A549 (cell line): Measurements from ENCODE around the gene CA7. TPM values are rescaled to one million over a fixed set of nuclear protein-coding genes. Genes with fewer than 3 reads are reported as not detected.
A peak's percentile ranks its signal among the peaks of the same experiment; 100 is the strongest.

Experiments used
- ATAC-seq, 2 experiments: fragments of 200-7000 bp in 1 of 2; fragments of >200 bp in 1 of 2; cut with Nextera tagmentation in 1 of 2; cut with Tn5 transposase in 1 of 2; 3 replicates each; pipeline versions ENCODE4 v1.8.0 to v1.9.1; 2018 to 2020; ENCODE audit warnings: mild to moderate bottlenecking in 1 of 2, moderate library complexity in 1 of 2
- CTCF ChIA-PET: fragments of 300-600 bp; sonication (Branson Sonifier 250); formaldehyde crosslinking; extraction: SDS; loops from one replicate; lab custom pipeline; 2021; ENCODE audit warnings: antibody characterized with exemption, inconsistent platforms; lab: Yijun Ruan, JAX
- POLR2A ChIA-PET: fragments of 350-600 bp; formaldehyde crosslinking; extraction: SDS; loops from one replicate; lab custom pipeline; 2021; ENCODE audit warnings: antibody characterized with exemption, inconsistent platforms; lab: Yijun Ruan, JAX
- DNase-seq, 2 experiments: peaks; one replicate each; pipeline versions ENCODE4 v3.0.0 to v3.0.0-alpha.2; 2011 to 2016; ENCODE audit warnings: low read depth in 1 of 2, low spot score in 1 of 2
- FAIRE-seq: peaks from 2 replicates; lab custom pipeline; 2011; peaks lifted over from hg19 to GRCh38; lab: Jason Lieb, UNC
- H3K27ac ChIP-seq, 2 experiments: fragments of >200 bp; sonication (Bioruptor Twin); formaldehyde crosslinking; 3 replicates each; pipeline ENCODE4 v1.5.1; 2016 to 2017
- H3K4me1 ChIP-seq: fragments of >200 bp; sonication (Bioruptor Twin); formaldehyde crosslinking; 3 replicates; pipeline ENCODE4 v1.6.1; 2016
- H3K4me2 ChIP-seq: fragments of >200 bp; sonication (Bioruptor Twin); formaldehyde crosslinking; 3 replicates; pipeline ENCODE4 v1.6.1; 2016
- H3K4me3 ChIP-seq: fragments of >200 bp; sonication (Bioruptor Twin); formaldehyde crosslinking; 3 replicates; pipeline ENCODE4 v1.5.1; 2016
- H3K9me3 ChIP-seq: fragments of >200 bp; sonication (Bioruptor Twin); formaldehyde crosslinking; 3 replicates; pipeline ENCODE4 v1.6.1; 2016
- CBX8 ChIP-seq: fragments of 200-600 bp; sonication (generic); IDR thresholded peaks from 2 replicates; pipeline ENCODE4 v1.6.1; 2016
- CEBPB ChIP-seq, 2 experiments: fragments of >200 bp in 1 of 2; sonication (Bioruptor Twin) in 1 of 2; formaldehyde crosslinking in 1 of 2; IDR thresholded peaks; 2 replicates each; pipeline ENCODE4 v1.6.1; 2012 to 2016
- EP300 ChIP-seq, 2 experiments: fragments of >200 bp; sonication (Bioruptor Twin); formaldehyde crosslinking; IDR thresholded peaks; 2 replicates in 1 of 2; 3 replicates in 1 of 2; pipeline ENCODE4 v1.6.1; 2016 to 2017
- FOXS1 ChIP-seq: fragments of 250-450 bp; sonication (Bioruptor Pico); IDR thresholded peaks from 2 replicates; pipeline ENCODE4 v1.5.0; 2020; ENCODE audit warnings: mild to moderate bottlenecking, moderate library complexity
- GATA3 ChIP-seq: IDR thresholded peaks from 2 replicates; pipeline ENCODE4 v1.6.1; 2012; ENCODE audit warnings: borderline replicate concordance
- HEYL ChIP-seq: fragments of 250-450 bp; sonication (Bioruptor Pico); IDR thresholded peaks from 2 replicates; pipeline ENCODE4 v1.8.0; 2021; ENCODE audit warnings: mild to moderate bottlenecking, moderate library complexity
- HOXA7 ChIP-seq: fragments of 250-450 bp; sonication (Bioruptor Pico); IDR thresholded peaks from 2 replicates; pipeline ENCODE4 v1.5.0; 2020; ENCODE audit warnings: mild to moderate bottlenecking, moderate library complexity
- HOXB5 ChIP-seq: fragments of 250-450 bp; sonication (Bioruptor Pico); IDR thresholded peaks from 2 replicates; pipeline ENCODE4 v1.5.0; 2020; ENCODE audit warnings: mild to moderate bottlenecking, moderate library complexity
- JUNB ChIP-seq: fragments of >200 bp; sonication (Bioruptor Twin); formaldehyde crosslinking; IDR thresholded peaks from 2 replicates; pipeline ENCODE4 v1.6.1; 2016
- NPAS2 ChIP-seq: fragments of 250-450 bp; sonication (Bioruptor Pico); IDR thresholded peaks from 2 replicates; pipeline ENCODE4 v1.8.0; 2022; ENCODE audit warnings: mild to moderate bottlenecking, moderate library complexity, borderline replicate concordance
- NR3C1 ChIP-seq: fragments of >200 bp; sonication (Bioruptor Twin); formaldehyde crosslinking; IDR thresholded peaks from 3 replicates; pipeline ENCODE4 v1.6.1; 2017
- POLR2AphosphoS2 ChIP-seq: conservative IDR thresholded peaks from 2 replicates; pipeline ENCODE4 v1.6.1; 2012; ENCODE audit warnings: low read length, improper control_type of control experiment, inconsistent platforms
- RARB ChIP-seq: fragments of 250-450 bp; sonication (Bioruptor Pico); IDR thresholded peaks from 2 replicates; pipeline ENCODE4 v1.8.0; 2021; ENCODE audit warnings: mild to moderate bottlenecking, moderate library complexity
- SMC3 ChIP-seq: fragments of >200 bp; sonication (Bioruptor Twin); formaldehyde crosslinking; IDR thresholded peaks from 3 replicates; pipeline ENCODE4 v1.6.1; 2018; ENCODE audit warnings: inconsistent platforms
- ZFP36 ChIP-seq: fragments of 450-650 bp; IDR thresholded peaks from 2 replicates; pipeline ENCODE4 v1.6.1; 2014; ENCODE audit warnings: borderline replicate concordance; ENCODE audit not compliant: partially characterized antibody
- ZSCAN20 ChIP-seq: fragments of 250-450 bp; sonication (Bioruptor Pico); IDR thresholded peaks from 2 replicates; pipeline ENCODE4 v1.8.0; 2022; ENCODE audit warnings: mild to moderate bottlenecking, moderate library complexity
- WGBS: methylation state at CpG from one replicate; pipeline ENCODE4 v1.1.6; 2017; ENCODE audit errors: missing lambda C conversion rate; 5-methylcytosine and 5-hydroxymethylcytosine counted together
- polyA plus RNA-seq, 4 experiments: library from polyadenylated mRNA; depleted of rRNA in 3 of 4; stranded (reverse); fragments of >200 nt; fragmentation: RNase III in 1 of 4; extraction: RNeasy Plus Mini Kit Qiagen cat#74134 plus additional on column Dnase treatment in 1 of 4; gene quantifications; 2 replicates in 3 of 4; 3 replicates in 1 of 4; pipeline ENCODE4 v1.2.3, GENCODE V29; 2011 to 2017
- TF ChIP-seq, protein P1 (sequence below): IDR thresholded peaks from 2 replicates; pipeline ENCODE4 v1.6.1; 2012; ENCODE audit warnings: low read depth, borderline replicate concordance
- TF ChIP-seq, protein P2 (sequence below): fragments of >200 bp; sonication (Bioruptor Twin); formaldehyde crosslinking; IDR thresholded peaks from 3 replicates; pipeline ENCODE4 v1.5.1; 2016
- TF ChIP-seq, protein P3 (sequence below): IDR thresholded peaks from 2 replicates; pipeline ENCODE4 v1.6.1; 2012
- TF ChIP-seq, protein P4 (sequence below): IDR thresholded peaks from 2 replicates; pipeline ENCODE4 v1.6.1; 2012

Gene CA7
- polyA plus RNA-seq, 2 of the 4 experiments (the other 2 are of a cell fraction): not detected

DNA sequence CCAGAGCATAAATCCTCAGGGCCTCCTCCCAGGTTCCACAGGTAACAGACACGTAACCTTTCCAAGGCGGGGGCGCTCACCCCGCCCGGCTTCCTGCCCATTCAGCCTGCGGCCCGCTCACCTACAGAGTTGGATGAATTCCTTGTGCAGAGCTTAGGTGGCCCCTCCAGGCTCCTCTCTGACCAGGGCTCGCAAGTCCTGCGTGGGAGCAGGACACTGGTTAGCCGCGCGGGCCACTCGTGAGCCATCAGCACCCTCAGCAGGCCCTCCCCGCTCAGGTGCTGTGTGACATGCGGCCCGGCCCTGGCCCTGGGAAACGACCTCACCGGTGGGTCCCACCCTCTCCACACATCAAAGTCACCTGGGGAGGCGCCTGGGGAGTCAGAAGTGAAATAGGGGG lies 43.4 kb upstream of the CA7 start:
- DNase-seq (no peak), FAIRE-seq (no peak), ATAC-seq (peak in 1 of 2 experiments; percentile 22; a peak in 1 of 6 replicates)
- H3K9me3 ChIP-seq: no peaks in the 10 kb centered on the region
- no peak overlapping the region for H3K4me3 ChIP-seq
- 96% methylated on average over 19 of the region's 19 CpGs for WGBS
- ChIA-PET CTCF (no interaction called here), POLR2A (no interaction called here)
- TF ChIP-seq ZSCAN20 (no peak), SMC3 (no peak), ZFP36 (no peak), HEYL (CRISPR knock-in tag) (no peak), EP300 (IDR thresholded peaks at IDR 0.05) (no peak), NPAS2 (CRISPR knock-in tag) (no peak), JUNB (no peak)
- TF ChIP-seq, protein P1, sequence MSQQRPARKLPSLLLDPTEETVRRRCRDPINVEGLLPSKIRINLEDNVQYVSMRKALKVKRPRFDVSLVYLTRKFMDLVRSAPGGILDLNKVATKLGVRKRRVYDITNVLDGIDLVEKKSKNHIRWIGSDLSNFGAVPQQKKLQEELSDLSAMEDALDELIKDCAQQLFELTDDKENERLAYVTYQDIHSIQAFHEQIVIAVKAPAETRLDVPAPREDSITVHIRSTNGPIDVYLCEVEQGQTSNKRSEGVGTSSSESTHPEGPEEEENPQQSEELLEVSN: no peak
- H3K4me2 ChIP-seq: no peak overlapping the region
- no peak overlapping the region for H3K27ac ChIP-seq
- H3K4me1 ChIP-seq: no peaks in the 10 kb centered on the region

GRCh38 chr16:66801320-66802105 lies 42.7 kb upstream of the CA7 start, which contains the start of gene TERB1:
TSS of gene TERB1 (minus strand) at chr16:66801584. CDS start at chr16:66796798, 4,786 bp downstream.
- Histone ChIP-seq H3K4me2 (no peak within 1 kb of the TSS), H3K4me3 (no peak within 1 kb of the TSS), H3K27ac (no peak within 1 kb of the TSS), H3K4me1 (no peaks in the 10 kb centered on the region), H3K9me3 (no peaks in the 10 kb centered on the region)
- POLR2A ChIA-PET: no interaction called here
- TF ChIP-seq POLR2AphosphoS2 (0 out of 2 replicates have a peak, but pooled peaks have one; percentile 60), NR3C1 (no peak), CBX8 (no peak), HOXA7 (no peak), HEYL (CRISPR knock-in tag) (no peak), CEBPB (IDR thresholded peaks at IDR 0.05) (no peak), RARB (CRISPR knock-in tag) (no peak)
- TF ChIP-seq, protein P2, sequence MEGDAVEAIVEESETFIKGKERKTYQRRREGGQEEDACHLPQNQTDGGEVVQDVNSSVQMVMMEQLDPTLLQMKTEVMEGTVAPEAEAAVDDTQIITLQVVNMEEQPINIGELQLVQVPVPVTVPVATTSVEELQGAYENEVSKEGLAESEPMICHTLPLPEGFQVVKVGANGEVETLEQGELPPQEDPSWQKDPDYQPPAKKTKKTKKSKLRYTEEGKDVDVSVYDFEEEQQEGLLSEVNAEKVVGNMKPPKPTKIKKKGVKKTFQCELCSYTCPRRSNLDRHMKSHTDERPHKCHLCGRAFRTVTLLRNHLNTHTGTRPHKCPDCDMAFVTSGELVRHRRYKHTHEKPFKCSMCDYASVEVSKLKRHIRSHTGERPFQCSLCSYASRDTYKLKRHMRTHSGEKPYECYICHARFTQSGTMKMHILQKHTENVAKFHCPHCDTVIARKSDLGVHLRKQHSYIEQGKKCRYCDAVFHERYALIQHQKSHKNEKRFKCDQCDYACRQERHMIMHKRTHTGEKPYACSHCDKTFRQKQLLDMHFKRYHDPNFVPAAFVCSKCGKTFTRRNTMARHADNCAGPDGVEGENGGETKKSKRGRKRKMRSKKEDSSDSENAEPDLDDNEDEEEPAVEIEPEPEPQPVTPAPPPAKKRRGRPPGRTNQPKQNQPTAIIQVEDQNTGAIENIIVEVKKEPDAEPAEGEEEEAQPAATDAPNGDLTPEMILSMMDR: no peak
- WGBS: 97% methylated on average over 56 of the region's 56 CpGs
- CTCF ChIA-PET: interaction anchor here (0.7 kb wide), 1 partner anchor 49 kb away, joined by 4 read pairs; no protein-coding TSS in a partner anchor
- FAIRE-seq: no peak
- ATAC-seq: no peak; a peak in 2 of 6 replicates
- no peak for DNase-seq

GRCh38 chr16:66802159-66802558 lies 42.1 kb upstream of the CA7 start:
- ChIA-PET POLR2A (no interaction called here), CTCF (interaction anchor here (0.7 to 1.5 kb wide), 4 partner anchors 50 to 65 kb away, joined by 3 to 5 read pairs (median 4); no protein-coding TSS in a partner anchor)
- Histone ChIP-seq H3K27ac (no peak overlapping the region), H3K4me2 (no peak overlapping the region), H3K4me1 (no peaks in the 10 kb centered on the region), H3K9me3 (no peaks in the 10 kb centered on the region), H3K4me3 (no peak overlapping the region)
- no peak for FAIRE-seq
- ATAC-seq: no peak
- TF ChIP-seq, protein P3, sequence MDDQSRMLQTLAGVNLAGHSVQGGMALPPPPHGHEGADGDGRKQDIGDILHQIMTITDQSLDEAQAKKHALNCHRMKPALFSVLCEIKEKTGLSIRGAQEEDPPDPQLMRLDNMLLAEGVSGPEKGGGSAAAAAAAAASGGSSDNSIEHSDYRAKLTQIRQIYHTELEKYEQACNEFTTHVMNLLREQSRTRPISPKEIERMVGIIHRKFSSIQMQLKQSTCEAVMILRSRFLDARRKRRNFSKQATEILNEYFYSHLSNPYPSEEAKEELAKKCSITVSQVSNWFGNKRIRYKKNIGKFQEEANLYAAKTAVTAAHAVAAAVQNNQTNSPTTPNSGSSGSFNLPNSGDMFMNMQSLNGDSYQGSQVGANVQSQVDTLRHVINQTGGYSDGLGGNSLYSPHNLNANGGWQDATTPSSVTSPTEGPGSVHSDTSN: no peak
- no peak for TF ChIP-seq FOXS1 (CRISPR knock-in tag)
- no peak for TF ChIP-seq GATA3
- TF ChIP-seq ZFP36: no peak
- TF ChIP-seq RARB (CRISPR knock-in tag): no peak
- TF ChIP-seq HOXB5 (CRISPR knock-in tag): no peak
- TF ChIP-seq, protein P4, sequence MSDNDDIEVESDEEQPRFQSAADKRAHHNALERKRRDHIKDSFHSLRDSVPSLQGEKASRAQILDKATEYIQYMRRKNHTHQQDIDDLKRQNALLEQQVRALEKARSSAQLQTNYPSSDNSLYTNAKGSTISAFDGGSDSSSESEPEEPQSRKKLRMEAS: no peak
- WGBS: 96% methylated on average over 5 of the region's 5 CpGs
- DNase-seq: no peak
